Endothelial cell of umbilical vein (primary cell): Measurements from ENCODE around the gene PDE11A. TPM values are rescaled to one million over a fixed set of nuclear protein-coding genes. Genes with fewer than 3 reads are reported as not detected.

ENCODE experiments used
- BruUV-seq: library from RNA; stranded (reverse); fragments of 400-500 nt; replicated peaks from 2 replicates; lab custom pipeline; 2021; lab: Mats Ljungman, UMichigan
- CTCF ChIA-PET: fragments of 300-600, 350-600 bp; sonication (Branson Sonifier 250); formaldehyde crosslinking; loops from one replicate; lab custom pipeline; 2021; ENCODE audit warnings: antibody characterized with exemption, inconsistent platforms; lab: Charles Lee
- POLR2A ChIA-PET: fragments of 300-600, 350-600 bp; sonication (Branson Sonifier 250); formaldehyde crosslinking; loops from one replicate; lab custom pipeline; 2021; ENCODE audit warnings: antibody characterized with exemption, inconsistent platforms; lab: Charles Lee
- DNase-seq: peaks from one replicate; pipeline ENCODE4 v3.0.0-alpha.2; 2011; ENCODE audit warnings: low read depth, low spot score
- FAIRE-seq: peaks from 2 replicates; lab custom pipeline; 2011; peaks lifted over from hg19 to GRCh38; lab: Jason Lieb, UNC
- H2AFZ ChIP-seq: 2 replicates; pipeline ENCODE4 v1.6.0; 2012; ENCODE audit warnings: low read depth, low read length, control low read depth, inconsistent platforms
- H3K27ac ChIP-seq: 2 replicates; pipeline ENCODE4 v1.5.1; 2011; ENCODE audit warnings: low read depth, mild to moderate bottlenecking, control low read depth, low read length, moderate library complexity; ENCODE audit not compliant: insufficient read depth
- H3K27me3 ChIP-seq, 2 experiments: 2 replicates each; pipeline versions ENCODE4 v1.6.0 to v1.6.1; 2011; ENCODE audit warnings: low read length in 2 of 2, mixed read lengths in 1 of 2; ENCODE audit not compliant: control insufficient read depth in 2 of 2, insufficient read depth in 2 of 2
- H3K36me3 ChIP-seq, 2 experiments: 2 replicates in 1 of 2; 3 replicates in 1 of 2; pipeline ENCODE4 v1.5.1; 2011; ENCODE audit warnings: low read length in 2 of 2, mild to moderate bottlenecking in 1 of 2, moderate library complexity in 1 of 2; ENCODE audit not compliant: control insufficient read depth in 2 of 2, insufficient read depth in 2 of 2; ENCODE audit errors: extremely low read depth in 1 of 2
- H3K4me1 ChIP-seq: 3 replicates; pipeline ENCODE4 v1.5.1; 2011; ENCODE audit warnings: mild to moderate bottlenecking, low read length; ENCODE audit not compliant: control insufficient read depth, insufficient read depth; ENCODE audit errors: extremely low read depth
- H3K4me2 ChIP-seq: 2 replicates; pipeline ENCODE4 v1.6.1; 2011; ENCODE audit warnings: low read length, control low read depth, mixed read lengths; ENCODE audit not compliant: insufficient read depth
- H3K4me3 ChIP-seq, 3 experiments: fragments of 200-600 bp in 1 of 3; sonication (generic), shearing (Covaris generic) in 1 of 3; replicated peaks in 1 of 3; 2 replicates each; pipeline ENCODE4 v1.5.1; 2011 to 2016; ENCODE audit warnings: control low read depth in 3 of 3, low read length in 3 of 3, mild to moderate bottlenecking in 2 of 3, inconsistent platforms in 1 of 3, low read depth in 1 of 3, moderate library complexity in 1 of 3; ENCODE audit not compliant: insufficient read depth in 1 of 3
- H3K79me2 ChIP-seq: 2 replicates; pipeline ENCODE4 v1.6.0; 2012; ENCODE audit warnings: low read length, inconsistent platforms; ENCODE audit not compliant: control insufficient read depth, insufficient read depth
- H3K9ac ChIP-seq: replicated peaks from 2 replicates; pipeline ENCODE3; 2011; ENCODE audit warnings: low read length, control low read depth; ENCODE audit not compliant: insufficient read depth; ENCODE audit errors: extremely low read depth
- H3K9me1 ChIP-seq: replicated peaks from 3 replicates; pipeline ENCODE4 v1.6.0; 2011; ENCODE audit warnings: mild to moderate bottlenecking, low read length; ENCODE audit not compliant: control insufficient read depth, insufficient read depth; ENCODE audit errors: extremely low read depth
- H3K9me3 ChIP-seq: replicated peaks from 2 replicates; pipeline ENCODE4 v1.5.1; 2012; ENCODE audit warnings: low read length, inconsistent platforms; ENCODE audit not compliant: control insufficient read depth, insufficient read depth
- H4K20me1 ChIP-seq: replicated peaks from 2 replicates; pipeline ENCODE3; 2011; ENCODE audit warnings: mild to moderate bottlenecking, low read length; ENCODE audit not compliant: control insufficient read depth, insufficient read depth; ENCODE audit errors: extremely low read depth
- CTCF ChIP-seq, 2 donors: IDR thresholded peaks; 1 replicate in 1 of 2; 2 replicates in 1 of 2; pipeline ENCODE4 v1.5.1; 2011; ENCODE audit warnings: low read length in 2 of 2, mild to moderate bottlenecking in 2 of 2, moderate library complexity in 2 of 2, control low read depth in 1 of 2, inconsistent platforms in 1 of 2, low read depth in 1 of 2; ENCODE audit not compliant: insufficient read depth in 1 of 2; ENCODE audit errors: extremely low read depth in 1 of 2
- EZH2 ChIP-seq: IDR thresholded peaks from 2 replicates; pipeline ENCODE4 v1.6.1; 2012; ENCODE audit warnings: borderline replicate concordance, low read depth, mild to moderate bottlenecking, moderate library complexity, low read length, inconsistent platforms; ENCODE audit not compliant: severe bottlenecking
- FOS ChIP-seq: IDR thresholded peaks from 2 replicates; pipeline ENCODE4 v1.6.1; 2011; ENCODE audit warnings: mild to moderate bottlenecking, low read length, moderate library complexity, borderline replicate concordance; ENCODE audit not compliant: insufficient read depth
- GATA2 ChIP-seq: IDR thresholded peaks from 2 replicates; pipeline ENCODE4 v1.7.0; 2011; ENCODE audit warnings: low read depth, mild to moderate bottlenecking, moderate library complexity, mixed read lengths, low read length; ENCODE audit not compliant: insufficient read length, insufficient read depth
- JUN ChIP-seq: IDR thresholded peaks from 2 replicates; pipeline ENCODE4 v1.6.1; 2011; ENCODE audit warnings: borderline replicate concordance, low read depth; ENCODE audit not compliant: insufficient read length, insufficient read depth
- MAX ChIP-seq: IDR thresholded peaks from 2 replicates; pipeline ENCODE4 v1.6.1; 2011; ENCODE audit not compliant: insufficient read depth, insufficient read length
- MYC ChIP-seq: IDR thresholded peaks from one replicate; pipeline ENCODE4 v1.6.1; 2011; ENCODE audit warnings: mild to moderate bottlenecking, low read depth, low read length
- POLR2A ChIP-seq: IDR thresholded peaks from 2 replicates; pipeline ENCODE4 v1.6.1; 2012; ENCODE audit warnings: low read depth, mild to moderate bottlenecking, control low read depth, low read length
- POLR2AphosphoS5 ChIP-seq: IDR thresholded peaks from 2 replicates; pipeline ENCODE4 v1.6.1; 2012; ENCODE audit warnings: low read depth, mild to moderate bottlenecking, control low read depth, low read length, moderate library complexity; ENCODE audit not compliant: insufficient read depth
- dilution Hi-C: fragments of 300-500 bp; cut with MboI; formaldehyde crosslinking; loops from one replicate; pipeline ENCODE4 v1.15.0; 2019; ENCODE audit warnings: low sequenced_read_pairs; ENCODE audit not compliant: extremely low pct_ligation_motif_present
- intact Hi-C: fragments of 100-400 bp; cut with micrococcal nuclease; formaldehyde crosslinking; loops from one replicate; pipeline ENCODE4 v1.10.0; 2022
- polyA plus RNA-seq, 4 experiments: library from polyadenylated mRNA; depleted of rRNA in 3 of 4; stranded (reverse) in 3 of 4; unstranded in 1 of 4; fragments of >200 nt; gene quantifications; 2 replicates each; pipeline versions ENCODE4 v1.2.1 to v1.2.3, GENCODE V29; 2011 to 2012; ENCODE audit warnings: missing spikeins in 1 of 4
- total RNA-seq: library from RNA; stranded (reverse); gene quantifications from 2 replicates; pipeline ENCODE4 v1.2.3, GENCODE V29; 2021

PDE11A gene
- total and polyA plus RNA-seq, 2 donors (not counting 3 experiments of a cell fraction or from before 2014, with no cell fraction given) = 0.07 to 0.51 TPM

GRCh38 chr2:177894546-177894945, 178.0 kb downstream of the PDE11A start:
- TF ChIP-seq MAX (no peak), POLR2AphosphoS5 (no peak), GATA2 (no peak), CTCF (IDR thresholded peaks at IDR 0.05; ENCODE audit: extremely low read depth in 1 of 2, insufficient read depth in 1 of 2, low read depth in 1 of 2, low read length in 2 of 2) (no peak), MYC (no peak), FOS (no peak), EZH2 (no peak), JUN (no peak), POLR2A (no peak)
- H3K27ac ChIP-seq = no peak overlapping the region
- H3K9me1 ChIP-seq = no peaks in the 10 kb centered on the region
- dilution Hi-C loops (no loop called here), intact Hi-C loops (no loop called here)
- DNase-seq (no peak), FAIRE-seq (no peak)
- no peaks in the 10 kb centered on the region for H4K20me1 ChIP-seq
- no TSS peak for BruUV-seq
- H3K4me2 ChIP-seq = no peak overlapping the region
- no peak overlapping the region for H2AFZ ChIP-seq
- H3K9me3 ChIP-seq = no peaks in the 10 kb centered on the region
- H3K9ac ChIP-seq = no peak overlapping the region
- H3K4me3 ChIP-seq = no peak overlapping the region
- no peaks in the 10 kb centered on the region for H3K36me3 ChIP-seq
- no peaks in the 10 kb centered on the region for H3K79me2 ChIP-seq
- H3K27me3 ChIP-seq = no peaks in the 10 kb centered on the region
- ChIA-PET CTCF (no interaction called here), POLR2A (no interaction called here)
- H3K4me1 ChIP-seq = no peaks in the 10 kb centered on the region
